Measurements from ENCODE around the gene WDR76. TPM values are rescaled to one million over a fixed set of nuclear protein-coding genes. Genes with fewer than 3 reads are reported as not detected.
A peak's percentile ranks its signal among the peaks of the same experiment; 100 is the strongest.

Gene WDR76
- total and polyA plus RNA-seq, 10 donors = 1.5 to 16.3 (median 6.5) TPM

- WGBS, 5 donors = 91 to 93% (median 91%) methylated on average over 7 of the region's 7 CpGs
- TF ChIP-seq POLR2A (IDR thresholded peaks at IDR 0.05) = no peak
- peak in 3 of 11 experiments; percentile 20 to 39 (median 22) for TF ChIP-seq CTCF (IDR thresholded peaks at IDR 0.05 in 8 of 11, conservative IDR thresholded peaks at IDR 0.05 in 3 of 11)
- no peak for TF ChIP-seq POLR2AphosphoS5 (IDR thresholded peaks at IDR 0.05)
- no peaks in the 10 kb centered on the region for H3K9me3 ChIP-seq
- intact Hi-C loops (cut with DNase I; ENCODE audit: low total_unique reads) = no loop called here
- no peak for DNase-seq
- H3K4me3 ChIP-seq = no peak overlapping the region
- no peak overlapping the region for H3K27ac ChIP-seq
- no peaks in the 10 kb centered on the region for H3K4me1 ChIP-seq
- H3K27me3 ChIP-seq (replicated peaks in 1 of 7) = no peaks in the 10 kb centered on the region
- H3K36me3 ChIP-seq = peaks cover 0 to 69% (median 0%) of the 10 kb centered on the region in 6 donors
These were observed 55.1 kb downstream of the WDR76 start for GRCh38 chr15:43881944-43882343.

GRCh38 chr15:43883571-43883970, 56.8 kb downstream of the WDR76 start:
- no peak for DNase-seq
- 92 to 99% (median 98%) methylated on average over 3 of the region's 3 CpGs for WGBS, 5 donors

GRCh38 chr15:43886558-43886957, 59.8 kb downstream of the WDR76 start:
- intact Hi-C loops (cut with DNase I; ENCODE audit: low total_unique reads) = no loop called here
- Histone ChIP-seq H3K27me3 (replicated peaks in 1 of 7) (no peaks in the 10 kb centered on the region), H3K9me3 (no peaks in the 10 kb centered on the region), H3K4me3 (no peak overlapping the region), H3K27ac (no peak overlapping the region), H3K4me1 (no peaks in the 10 kb centered on the region), H3K36me3 (peaks cover 0 to 31% (median 0%) of the 10 kb centered on the region in 6 donors)
- TF ChIP-seq POLR2A (IDR thresholded peaks at IDR 0.05) = no peak
- no peak for TF ChIP-seq POLR2AphosphoS5 (IDR thresholded peaks at IDR 0.05)
- TF ChIP-seq CTCF (IDR thresholded peaks at IDR 0.05 in 8 of 11, conservative IDR thresholded peaks at IDR 0.05 in 3 of 11) = no peak
- DNase-seq = no peak
- 87 to 95% (median 93%) methylated on average over 3 to 4 of the region's 4 CpGs for whole genome bisulfite sequencing, 5 donors

More at GRCh38 chr15:43883571-43883970, 56.8 kb downstream of the WDR76 start:
- no peaks in the 10 kb centered on the region for H3K9me3 ChIP-seq
- TF ChIP-seq CTCF (IDR thresholded peaks at IDR 0.05 in 8 of 11, conservative IDR thresholded peaks at IDR 0.05 in 3 of 11) = no peak
- no peak for TF ChIP-seq POLR2A (IDR thresholded peaks at IDR 0.05)
- TF ChIP-seq POLR2AphosphoS5 (IDR thresholded peaks at IDR 0.05) = no peak
- no peak overlapping the region for H3K27ac ChIP-seq
- H3K27me3 ChIP-seq (replicated peaks in 1 of 7) = no peaks in the 10 kb centered on the region
- no peaks in the 10 kb centered on the region for H3K4me1 ChIP-seq
- H3K4me3 ChIP-seq = no peak overlapping the region
- intact Hi-C loops (cut with DNase I; ENCODE audit: low total_unique reads) = no loop called here
- peaks cover 0 to 60% (median 0%) of the 10 kb centered on the region in 6 donors for H3K36me3 ChIP-seq

- no peak for TF ChIP-seq CTCF (IDR thresholded peaks at IDR 0.05 in 8 of 11, conservative IDR thresholded peaks at IDR 0.05 in 3 of 11)
- TF ChIP-seq POLR2A (IDR thresholded peaks at IDR 0.05) = no peak
- no peak for TF ChIP-seq POLR2AphosphoS5 (IDR thresholded peaks at IDR 0.05)
- no peaks in the 10 kb centered on the region for H3K27me3 ChIP-seq (replicated peaks in 1 of 7)
- no peaks in the 10 kb centered on the region for H3K4me1 ChIP-seq
- peaks cover 0 to 25% (median 0%) of the 10 kb centered on the region in 6 donors for H3K36me3 ChIP-seq
- H3K27ac ChIP-seq = no peak overlapping the region
- no peak overlapping the region for H3K4me3 ChIP-seq
- DNase-seq = no peak
- 89 to 96% (median 94%) methylated on average over 5 of the region's 5 CpGs for WGBS, 5 donors
- intact Hi-C loops (cut with DNase I; ENCODE audit: low total_unique reads) = no loop called here
- H3K9me3 ChIP-seq = no peaks in the 10 kb centered on the region
These were observed 61.1 kb downstream of the WDR76 start for GRCh38 chr15:43887901-43888300.

Measured in spleen (tissue), 11 donors.